Middle frontal gyrus (tissue), 1 donor: ENCODE measurements around the gene ATP1A4.

Source experiments
- DNase-seq: peaks from one replicate; pipeline ENCODE4 v3.0.0-alpha.2; 2015; ENCODE audit warnings: low spot score; ENCODE audit errors: extremely low spot score

ATP1A4 gene

GRCh38 chr1:160171354-160171753 is 20.0 kb downstream of the ATP1A4 start:
- DNase-seq: no peak

- no peak for DNase-seq
Measured at GRCh38 chr1:160171980-160172379, 20.6 kb downstream of the ATP1A4 start.

GRCh38 chr1:160177231-160177630 is 25.8 kb downstream of the ATP1A4 start:
- DNase-seq: no peak

- DNase-seq: no peak
Measured at GRCh38 chr1:160177667-160178066, 26.3 kb downstream of the ATP1A4 start.

GRCh38 chr1:160178731-160179130 is 27.3 kb downstream of the ATP1A4 start:
- no peak for DNase-seq

- DNase-seq: no peak
Measured at GRCh38 chr1:160179336-160179735, 27.9 kb downstream of the ATP1A4 start.

- no peak for DNase-seq
Measured at GRCh38 chr1:160186246-160186645, 34.8 kb downstream of the ATP1A4 start.

- DNase-seq: no peak
Measured at GRCh38 chr1:160186729-160187128, 35.3 kb downstream of the ATP1A4 start.

- DNase-seq: no peak
Measured at GRCh38 chr1:160187407-160187806, 36.0 kb downstream of the ATP1A4 start.

- no peak for DNase-seq
Measured at GRCh38 chr1:160188341-160188740, 36.9 kb downstream of the ATP1A4 start.

GRCh38 chr1:160189649-160190625 is 38.5 kb downstream of the ATP1A4 start, which contains the start of gene CASQ1:
Gene CASQ1 (plus strand): TSS chr1:160190575. CDS start chr1:160190752, 177 bp downstream.
- no peak for DNase-seq

GRCh38 chr1:160191756-160192155 is 40.4 kb downstream of the ATP1A4 start:
- DNase-seq: no peak

GRCh38 chr1:160192234-160192633 is 40.8 kb downstream of the ATP1A4 start:
- no peak for DNase-seq

- peak; percentile 72 for DNase-seq
Measured at GRCh38 chr1:160193091-160193819, 41.9 kb downstream of the ATP1A4 start.

GRCh38 chr1:160193832-160194736 is 42.7 kb downstream of the ATP1A4 start:
- DNase-seq: no peak

- no peak for DNase-seq
Measured at GRCh38 chr1:160194737-160195059, 43.3 kb downstream of the ATP1A4 start.

GRCh38 chr1:160196143-160196542 is 44.7 kb downstream of the ATP1A4 start:
- DNase-seq: no peak

GRCh38 chr1:160197231-160197630 is 45.8 kb downstream of the ATP1A4 start:
- DNase-seq: no peak

- DNase-seq: no peak
Measured at GRCh38 chr1:160200786-160201185, 49.4 kb downstream of the ATP1A4 start.

- no peak for DNase-seq
Measured at GRCh38 chr1:160204526-160205241, 53.3 kb downstream of the ATP1A4 start.
